Uterus (tissue), 4 donors: Measurements from ENCODE around the gene SDC3. TPM values are rescaled to one million over a fixed set of nuclear protein-coding genes. Genes with fewer than 3 reads are reported as not detected.

Source experiments
- DNase-seq, 2 donors: peaks; one replicate each; pipeline ENCODE4 v3.0.0-alpha.2; 2019 to 2020
- H3K27ac ChIP-seq, 2 donors: fragments of 200-600 bp; sonication (generic); 1 replicate in 1 of 2; 2 replicates in 1 of 2; pipeline ENCODE4 v1.5.1; 2016 to 2018
- H3K27me3 ChIP-seq, 2 donors: fragments of 200-600 bp; sonication (generic); one replicate each; pipeline ENCODE4 v1.5.1; 2018 to 2019; ENCODE audit warnings: control low read depth in 1 of 2
- H3K36me3 ChIP-seq, 2 donors: fragments of 200-600 bp; sonication (generic); one replicate each; pipeline ENCODE4 v1.5.1; 2019; ENCODE audit warnings: control low read depth in 1 of 2
- H3K4me1 ChIP-seq, 2 donors: fragments of 200-600 bp; sonication (generic); one replicate each; pipeline ENCODE4 v1.5.1; 2018 to 2019; ENCODE audit warnings: control low read depth in 1 of 2
- H3K4me3 ChIP-seq, 2 donors: fragments of 200-600 bp; sonication (generic); 1 replicate in 1 of 2; 2 replicates in 1 of 2; pipeline ENCODE4 v1.5.1; 2018 to 2019; ENCODE audit warnings: mild to moderate bottlenecking in 1 of 2
- H3K9me3 ChIP-seq, 2 donors: fragments of 200-600 bp; sonication (generic); one replicate each; pipeline ENCODE4 v1.5.1; 2019; ENCODE audit warnings: control low read depth in 1 of 2
- POLR2A ChIP-seq, 2 donors: fragments of 450-650 bp; IDR thresholded peaks; one replicate each; pipeline ENCODE4 v1.6.1; 2016; ENCODE audit warnings: antibody characterized with exemption in 2 of 2, mild to moderate bottlenecking in 1 of 2, moderate library complexity in 1 of 2
- intact Hi-C: fragments of 100-400 bp; cut with DNase I; formaldehyde crosslinking; loops from one replicate; pipeline ENCODE4 v1.15.1; 2023; ENCODE audit warnings: low total_unique reads
- total RNA-seq, 4 donors: library from RNA; depleted of rRNA in 3 of 4; stranded (reverse); fragments of >200 nt in 3 of 4; gene quantifications; one replicate each; pipeline versions ENCODE4 v1.1.0 to v1.2.4, GENCODE V29; 2014 to 2023
- TF ChIP-seq, protein P1 (sequence below), 4 experiments: fragments of 200-600 bp in 2 of 4; fragments of 450-650 bp in 2 of 4; sonication (generic) in 2 of 4; IDR thresholded peaks; one replicate each; pipeline ENCODE4 v1.5.1; 2016 to 2019; ENCODE audit warnings: antibody characterized with exemption in 4 of 4, mild to moderate bottlenecking in 2 of 4, moderate library complexity in 1 of 4
- donor health status: DM: yes; HTN: yes; CAD: no.

SDC3 gene
- total RNA-seq, 4 donors from 2014 or later = 12.4 to 38.3 (median 30.5) TPM

DNA sequence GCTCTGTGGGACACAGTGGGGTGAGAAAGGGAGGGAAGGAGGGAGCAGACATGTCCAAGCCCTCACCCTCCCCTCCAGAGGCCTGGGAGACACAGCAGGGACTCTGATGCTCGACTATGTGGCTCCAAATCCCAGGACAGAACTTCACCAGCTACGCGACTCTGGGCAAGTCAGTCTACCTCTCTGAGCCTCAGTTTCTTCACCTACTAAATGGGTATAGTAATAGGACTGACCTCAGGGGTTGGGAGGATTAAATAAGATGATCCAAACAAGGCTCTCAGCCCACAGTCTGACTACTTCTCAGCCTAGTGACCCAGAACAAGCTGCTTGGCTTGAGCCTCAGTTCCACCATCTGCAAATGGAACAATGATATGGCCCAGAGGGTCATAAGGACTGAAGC, 19.6 kb downstream of the SDC3 start:
- H3K27ac ChIP-seq = peak overlapping the region; percentile 86 to 95
- intact Hi-C loops = no loop called here
- H3K9me3 ChIP-seq = no peaks in the 10 kb centered on the region
- TF ChIP-seq, protein P1, sequence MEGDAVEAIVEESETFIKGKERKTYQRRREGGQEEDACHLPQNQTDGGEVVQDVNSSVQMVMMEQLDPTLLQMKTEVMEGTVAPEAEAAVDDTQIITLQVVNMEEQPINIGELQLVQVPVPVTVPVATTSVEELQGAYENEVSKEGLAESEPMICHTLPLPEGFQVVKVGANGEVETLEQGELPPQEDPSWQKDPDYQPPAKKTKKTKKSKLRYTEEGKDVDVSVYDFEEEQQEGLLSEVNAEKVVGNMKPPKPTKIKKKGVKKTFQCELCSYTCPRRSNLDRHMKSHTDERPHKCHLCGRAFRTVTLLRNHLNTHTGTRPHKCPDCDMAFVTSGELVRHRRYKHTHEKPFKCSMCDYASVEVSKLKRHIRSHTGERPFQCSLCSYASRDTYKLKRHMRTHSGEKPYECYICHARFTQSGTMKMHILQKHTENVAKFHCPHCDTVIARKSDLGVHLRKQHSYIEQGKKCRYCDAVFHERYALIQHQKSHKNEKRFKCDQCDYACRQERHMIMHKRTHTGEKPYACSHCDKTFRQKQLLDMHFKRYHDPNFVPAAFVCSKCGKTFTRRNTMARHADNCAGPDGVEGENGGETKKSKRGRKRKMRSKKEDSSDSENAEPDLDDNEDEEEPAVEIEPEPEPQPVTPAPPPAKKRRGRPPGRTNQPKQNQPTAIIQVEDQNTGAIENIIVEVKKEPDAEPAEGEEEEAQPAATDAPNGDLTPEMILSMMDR (IDR thresholded peaks at IDR 0.05) = no peak
- no peak for TF ChIP-seq POLR2A (IDR thresholded peaks at IDR 0.05)
- H3K27me3 ChIP-seq = no peaks in the 10 kb centered on the region
- no peaks in the 10 kb centered on the region for H3K36me3 ChIP-seq
- peaks cover 4 to 13% of the 10 kb centered on the region in 2 donors for H3K4me1 ChIP-seq
- DNase-seq = no peak
- no peak overlapping the region for H3K4me3 ChIP-seq

DNA sequence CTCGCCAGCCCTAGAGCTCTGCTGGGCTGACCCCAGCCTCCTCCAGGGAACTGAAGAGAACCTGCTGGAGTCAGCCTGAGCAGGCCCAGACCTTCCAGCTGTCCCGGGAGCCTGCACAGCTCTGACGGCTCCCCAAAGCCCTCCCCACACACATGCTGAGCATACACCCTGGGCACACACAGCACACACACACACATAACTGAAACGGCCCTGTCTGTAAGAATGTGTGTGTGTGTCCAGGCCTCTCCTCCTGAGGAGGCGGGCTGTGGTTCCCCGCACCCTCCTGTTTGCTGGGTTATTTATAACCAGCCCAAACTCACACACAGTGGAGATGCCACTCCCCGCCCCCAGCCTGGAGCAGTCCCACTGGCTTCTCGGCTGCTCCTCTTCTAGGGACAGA, 20.2 kb downstream of the SDC3 start:
- Histone ChIP-seq H3K4me3 (no peak overlapping the region), H3K36me3 (no peaks in the 10 kb centered on the region), H3K27me3 (no peaks in the 10 kb centered on the region), H3K4me1 (peaks cover 4 to 13% of the 10 kb centered on the region in 2 donors), H3K27ac (peak overlapping the region; percentile 86 to 95), H3K9me3 (no peaks in the 10 kb centered on the region)
- DNase-seq = peak; percentile 77
- intact Hi-C loops = no loop called here
- no peak for TF ChIP-seq POLR2A (IDR thresholded peaks at IDR 0.05)
- TF ChIP-seq, protein P1 (IDR thresholded peaks at IDR 0.05) = no peak

DNA sequence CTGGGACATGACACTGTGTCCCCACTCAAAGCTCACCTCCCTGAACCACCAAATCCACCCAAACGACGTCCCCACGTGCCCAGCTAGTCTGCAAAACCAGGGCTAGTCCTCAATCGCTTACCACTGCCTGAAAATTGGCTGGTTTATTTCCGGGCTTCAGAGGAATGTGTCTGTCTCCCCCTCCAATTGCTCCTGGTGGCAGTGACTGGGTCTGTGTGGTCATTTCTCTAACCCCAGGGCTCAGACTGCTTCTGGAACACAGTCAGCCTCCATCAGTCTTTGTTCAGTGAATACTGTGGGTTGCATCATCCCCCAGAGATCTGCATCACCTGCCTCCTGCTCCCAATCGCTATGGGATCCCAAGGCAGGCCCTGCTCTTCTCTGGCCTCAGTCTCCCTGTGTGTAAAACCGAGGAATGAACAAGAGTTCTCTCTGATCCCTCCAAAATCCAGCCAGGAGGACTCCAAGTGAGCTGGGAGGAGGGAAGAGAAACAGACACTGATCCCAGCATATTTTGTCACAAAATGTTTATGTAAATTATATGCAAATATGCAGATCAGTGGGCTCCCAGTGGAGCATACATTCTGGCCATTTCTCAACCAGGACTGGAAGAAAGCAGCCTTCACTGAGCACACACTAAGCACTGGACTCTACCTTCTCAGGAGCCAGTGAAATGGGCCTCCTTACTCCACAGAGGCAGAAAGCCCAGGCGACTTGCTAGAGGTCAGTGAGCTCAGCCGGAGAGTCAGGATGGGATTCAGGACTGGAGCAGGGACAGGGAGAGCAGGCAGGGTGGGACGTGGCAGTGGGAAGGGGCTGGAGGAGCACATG, 20.9 kb downstream of the SDC3 start:
- DNase-seq = no peak
- Histone ChIP-seq H3K27ac (peak overlapping the region; percentile 86 to 95), H3K36me3 (no peaks in the 10 kb centered on the region), H3K27me3 (no peaks in the 10 kb centered on the region), H3K4me3 (no peak overlapping the region), H3K9me3 (no peaks in the 10 kb centered on the region), H3K4me1 (peaks cover 4 to 13% of the 10 kb centered on the region in 2 donors)
- TF ChIP-seq POLR2A (IDR thresholded peaks at IDR 0.05) = no peak
- TF ChIP-seq, protein P1 (IDR thresholded peaks at IDR 0.05) = no peak
- intact Hi-C loops = no loop called here

DNA sequence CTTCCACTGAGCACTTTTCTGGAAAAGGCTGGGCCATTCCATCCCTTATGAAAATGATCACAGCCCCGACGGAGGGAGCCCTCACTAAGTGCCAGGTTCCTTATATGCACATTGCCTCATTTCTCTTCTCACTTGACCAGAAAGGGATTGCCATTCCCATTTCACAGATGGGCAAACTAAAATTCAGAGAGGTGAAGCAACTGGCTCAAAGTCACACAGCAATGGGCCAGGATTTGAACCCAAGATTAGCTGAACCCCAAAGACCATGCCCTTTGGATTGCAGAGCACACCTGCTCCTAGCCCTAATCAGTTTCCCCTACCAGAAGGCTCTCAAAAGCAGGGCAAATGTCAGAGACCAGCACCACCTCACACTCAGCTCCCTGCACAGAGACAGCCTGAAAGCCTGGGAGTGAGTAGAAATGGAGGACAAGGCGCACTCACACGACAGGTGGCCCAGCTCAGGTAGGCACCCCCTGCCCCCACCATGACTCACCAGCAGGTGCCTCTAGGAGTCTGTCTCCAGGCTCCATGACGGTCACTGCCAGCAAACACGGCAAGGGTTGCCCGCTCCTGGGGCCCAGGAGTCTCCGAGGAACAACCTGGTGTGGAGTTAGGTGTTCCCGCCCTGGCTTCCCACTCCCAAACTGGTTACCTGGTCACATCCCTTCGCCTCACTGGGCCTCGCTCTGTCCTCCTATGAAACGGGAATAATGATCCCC, 21.7 kb downstream of the SDC3 start:
- DNase-seq = no peak
- Histone ChIP-seq H3K4me3 (no peak overlapping the region), H3K36me3 (no peaks in the 10 kb centered on the region), H3K27me3 (no peaks in the 10 kb centered on the region), H3K27ac (no peak overlapping the region), H3K4me1 (peaks cover 4 to 10% of the 10 kb centered on the region in 2 donors), H3K9me3 (no peaks in the 10 kb centered on the region)
- intact Hi-C loops = no loop called here
- TF ChIP-seq, protein P1 (IDR thresholded peaks at IDR 0.05) = no peak
- no peak for TF ChIP-seq POLR2A (IDR thresholded peaks at IDR 0.05)
